CD4-positive, alpha-beta T cell (primary cell): ENCODE measurements around the gene SPOP. TPM values are rescaled to one million over a fixed set of nuclear protein-coding genes. Genes with fewer than 3 reads are reported as not detected.
A peak's percentile ranks its signal among the peaks of the same experiment; 100 is the strongest.

Experiments used
- ATAC-seq: fragments of 200-7000 bp; cut with Tn5 transposase; one replicate; pipeline ENCODE4 v1.10.0; 2022; ENCODE audit warnings: mild to moderate bottlenecking; ENCODE audit not compliant: poor library complexity
- CTCF ChIA-PET: fragments of 350-600 bp; sonication (Branson Sonifier 250); formaldehyde crosslinking; loops from one replicate; lab custom pipeline; 2021; ENCODE audit warnings: antibody characterized with exemption, inconsistent platforms; lab: Charles Lee
- POLR2A ChIA-PET: fragments of 350-600 bp; sonication (Branson Sonifier 250); formaldehyde crosslinking; loops from one replicate; lab custom pipeline; 2021; ENCODE audit warnings: antibody characterized with exemption, inconsistent platforms; lab: Charles Lee
- DNase-seq, 14 experiments: peaks; one replicate each; pipeline ENCODE4 v3.0.0-alpha.2; 2013 to 2020; ENCODE audit warnings: mixed read lengths in 2 of 14
- H3K27ac ChIP-seq, 2 donors: one replicate each; pipeline versions ENCODE4 v1.5.1 to v1.7.0; 2013; ENCODE audit warnings: low read length in 2 of 2, low read depth in 1 of 2, mild to moderate bottlenecking in 1 of 2
- H3K27me3 ChIP-seq, 2 experiments: 1 replicate in 1 of 2; 2 replicates in 1 of 2; pipeline versions ENCODE4 v1.6.1 to v1.7.0; 2013; ENCODE audit warnings: low read length in 2 of 2, control low read depth in 1 of 2, mild to moderate bottlenecking in 1 of 2, moderate library complexity in 1 of 2; ENCODE audit not compliant: insufficient read depth in 2 of 2, control insufficient read depth in 1 of 2
- H3K36me3 ChIP-seq: one replicate; pipeline ENCODE4 v1.6.1; 2013; ENCODE audit warnings: low read length, control low read depth; ENCODE audit not compliant: insufficient read depth
- H3K4me1 ChIP-seq: one replicate; pipeline ENCODE4 v1.6.1; 2013; ENCODE audit warnings: low read length, control low read depth; ENCODE audit not compliant: insufficient read depth
- H3K4me3 ChIP-seq: one replicate; pipeline ENCODE4 v1.5.1; 2013; ENCODE audit warnings: mild to moderate bottlenecking, low read length, moderate library complexity
- H3K9me3 ChIP-seq, 2 experiments: 1 replicate in 1 of 2; 2 replicates in 1 of 2; pipeline versions ENCODE4 v1.6.1 to v1.7.0; 2013; ENCODE audit warnings: low read length in 2 of 2, mild to moderate bottlenecking in 2 of 2, control low read depth in 1 of 2, moderate library complexity in 1 of 2; ENCODE audit not compliant: control insufficient read depth in 1 of 2, insufficient read depth in 1 of 2
- H3K27ac Mint-ChIP-seq: one replicate; pipeline ENCODE4 v1.8.0; 2020; ENCODE audit warnings: mixed read lengths
- H3K27me3 Mint-ChIP-seq: one replicate; pipeline ENCODE4 v1.8.0; 2021; ENCODE audit warnings: mixed read lengths
- H3K36me3 Mint-ChIP-seq: one replicate; pipeline ENCODE4 v1.8.0; 2021; ENCODE audit warnings: low read depth, mixed read lengths
- H3K4me1 Mint-ChIP-seq: one replicate; pipeline ENCODE4 v1.8.0; 2021; ENCODE audit warnings: low read depth, mixed read lengths
- H3K4me3 Mint-ChIP-seq: one replicate; pipeline ENCODE4 v1.8.0; 2020; ENCODE audit warnings: mild to moderate bottlenecking, mixed read lengths
- H3K9me3 Mint-ChIP-seq: one replicate; pipeline ENCODE4 v1.8.0; 2020; ENCODE audit warnings: mixed read lengths
- intact Hi-C, 2 experiments: fragments of 100-400 bp; cut with DNase I in 1 of 2; cut with micrococcal nuclease in 1 of 2; formaldehyde crosslinking; loops; one replicate each; pipeline versions ENCODE4 v1.15.1 to v1.9.0; 2023 to 2025; cut with DNase I, micrococcal nuclease
- total RNA-seq, 174 experiments: library from RNA in 2 of 174; stranded (reverse) in 2 of 174; gene quantifications; one replicate each; pipeline ENCODE4 v1.2.3 and lab custom pipeline; 2021 to 2026
- TF ChIP-seq, protein P1 (sequence below): fragments of 200-600 bp; IDR thresholded peaks from one replicate; pipeline ENCODE4 v1.8.0; 2022; ENCODE audit warnings: antibody characterized with exemption, mild to moderate bottlenecking

SPOP gene
- total RNA-seq, 2 experiments from 2014 or later, result 38.7 to 41.5 TPM

DNA sequence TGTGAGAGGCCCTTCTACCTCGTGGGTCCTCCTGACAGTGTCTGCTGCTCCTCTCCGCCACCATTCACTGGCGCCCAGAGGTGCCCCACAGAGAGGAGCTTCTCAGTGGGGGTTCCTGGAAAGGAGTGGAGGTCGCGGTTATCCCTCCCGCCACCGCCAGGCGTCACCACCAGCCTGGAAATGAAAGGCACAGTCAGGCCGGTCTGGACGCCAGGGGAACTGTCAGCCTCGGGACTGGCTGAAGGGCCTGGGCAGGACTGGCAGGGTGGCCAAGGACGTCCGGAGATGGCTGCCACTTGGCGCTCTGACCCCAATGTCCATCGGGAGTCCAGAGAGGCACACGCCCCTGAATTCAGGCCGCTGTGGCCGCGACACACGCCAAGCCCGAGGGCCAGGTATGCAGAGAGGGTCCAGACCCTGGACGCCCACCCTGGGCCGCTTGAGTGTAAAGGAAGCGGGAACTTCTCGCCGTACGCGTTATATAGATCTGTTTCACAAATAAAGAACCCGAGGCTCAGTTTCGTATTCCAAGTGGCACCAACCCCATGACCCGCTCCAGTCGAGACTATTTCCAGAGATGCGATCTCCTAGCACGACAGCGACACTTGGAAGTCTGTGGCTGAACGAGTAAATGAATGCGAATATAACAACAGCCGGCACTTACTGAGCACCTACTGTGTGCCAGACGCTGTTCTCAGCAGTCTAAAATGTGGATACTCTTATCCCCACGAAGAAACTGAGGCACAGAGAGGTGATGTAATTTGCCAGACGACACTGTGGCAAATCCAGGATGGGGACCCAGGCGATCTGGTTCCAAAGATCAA, 109.8 kb downstream of the SPOP start:
- peaks cover 2 to 4% of the 10 kb centered on the region in 2 experiments for H3K27me3 ChIP-seq
- intact Hi-C loops, result loop anchor here (1.0 to 10.0 kb wide), 6 partner anchors 211 to 517 kb away; partner anchors contain the start of gene KAT7 (in 1 of the 2)
- DNase-seq, result peak; percentile 64 to 88 (median 77)
- Mint-ChIP-seq H3K4me3 (peak overlapping the region; percentile 70), H3K27me3 (peaks cover 12% of the 10 kb centered on the region), H3K27ac (no peak overlapping the region), H3K9me3 (no peaks in the 10 kb centered on the region), H3K36me3 (no peaks in the 10 kb centered on the region), H3K4me1 (peaks cover 14% of the 10 kb centered on the region)
- no peaks in the 10 kb centered on the region for H3K36me3 ChIP-seq
- no peak overlapping the region for H3K27ac ChIP-seq
- TF ChIP-seq, protein P1, sequence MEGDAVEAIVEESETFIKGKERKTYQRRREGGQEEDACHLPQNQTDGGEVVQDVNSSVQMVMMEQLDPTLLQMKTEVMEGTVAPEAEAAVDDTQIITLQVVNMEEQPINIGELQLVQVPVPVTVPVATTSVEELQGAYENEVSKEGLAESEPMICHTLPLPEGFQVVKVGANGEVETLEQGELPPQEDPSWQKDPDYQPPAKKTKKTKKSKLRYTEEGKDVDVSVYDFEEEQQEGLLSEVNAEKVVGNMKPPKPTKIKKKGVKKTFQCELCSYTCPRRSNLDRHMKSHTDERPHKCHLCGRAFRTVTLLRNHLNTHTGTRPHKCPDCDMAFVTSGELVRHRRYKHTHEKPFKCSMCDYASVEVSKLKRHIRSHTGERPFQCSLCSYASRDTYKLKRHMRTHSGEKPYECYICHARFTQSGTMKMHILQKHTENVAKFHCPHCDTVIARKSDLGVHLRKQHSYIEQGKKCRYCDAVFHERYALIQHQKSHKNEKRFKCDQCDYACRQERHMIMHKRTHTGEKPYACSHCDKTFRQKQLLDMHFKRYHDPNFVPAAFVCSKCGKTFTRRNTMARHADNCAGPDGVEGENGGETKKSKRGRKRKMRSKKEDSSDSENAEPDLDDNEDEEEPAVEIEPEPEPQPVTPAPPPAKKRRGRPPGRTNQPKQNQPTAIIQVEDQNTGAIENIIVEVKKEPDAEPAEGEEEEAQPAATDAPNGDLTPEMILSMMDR, result peak; percentile 96
- CTCF ChIA-PET, result interaction anchor here (0.6 to 2.6 kb wide), 13 partner anchors 11 to 429 kb away, joined by 3 to 18 read pairs (median 5); partner anchors contain the start of gene SLC35B1
- POLR2A ChIA-PET, result interaction anchor here (1.0 to 1.8 kb wide), 5 partner anchors 129 to 283 kb away, joined by 3 to 9 read pairs (median 5); partner anchors contain the start of genes FAM117A and SLC35B1
- no peaks in the 10 kb centered on the region for H3K9me3 ChIP-seq
- peaks cover 25% of the 10 kb centered on the region for H3K4me1 ChIP-seq
- peak overlapping the region; percentile 39 for H3K4me3 ChIP-seq
- ATAC-seq, result peak; percentile 48

DNA sequence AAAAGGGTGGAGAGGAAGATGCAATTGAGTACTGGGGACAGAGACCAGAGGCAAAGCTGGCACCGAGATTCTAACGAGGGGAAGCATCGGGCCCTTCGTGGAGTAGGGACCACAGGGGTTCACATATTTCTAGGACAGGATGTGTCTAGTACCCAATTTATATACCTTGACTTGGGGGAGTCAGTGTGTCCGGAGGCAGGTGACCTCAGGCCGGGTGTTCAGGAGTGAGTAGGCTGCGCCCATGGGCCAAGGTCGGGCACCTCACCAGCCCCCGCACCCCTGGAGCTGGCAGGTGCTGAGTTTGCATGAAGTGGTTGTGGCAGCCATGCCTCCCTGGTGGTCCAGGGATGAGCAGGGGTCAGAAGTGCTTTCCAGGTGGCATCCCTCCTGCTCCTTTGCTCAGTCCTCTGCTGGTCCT, 110.8 kb downstream of the SPOP start:
- ChIA-PET CTCF (interaction anchor here (0.6 to 1.8 kb wide), 12 partner anchors 10 to 430 kb away, joined by 3 to 18 read pairs (median 5); partner anchors contain the start of gene SLC35B1), POLR2A (interaction anchor here (1.0 to 1.8 kb wide), 4 partner anchors 133 to 284 kb away, joined by 3 to 9 read pairs (median 5); partner anchors contain the start of genes FAM117A and SLC35B1)
- Mint-ChIP-seq H3K27ac (no peak overlapping the region), H3K4me3 (peak overlapping the region; percentile 18), H3K27me3 (peaks cover 11% of the 10 kb centered on the region), H3K4me1 (peaks cover 14% of the 10 kb centered on the region), H3K36me3 (no peaks in the 10 kb centered on the region), H3K9me3 (no peaks in the 10 kb centered on the region)
- DNase-seq, result peak in 1 of 14 experiments; percentile 30
- ATAC-seq, result no peak
- intact Hi-C loops, result loop anchor here in 1 of 2 experiments (1.0 to 10.0 kb wide), 3 partner anchors 212 to 518 kb away; no protein-coding TSS in a partner anchor
- Histone ChIP-seq H3K9me3 (no peaks in the 10 kb centered on the region), H3K27me3 (peaks cover 0 to 4% of the 10 kb centered on the region in 2 experiments), H3K4me3 (no peak overlapping the region), H3K4me1 (peaks cover 25% of the 10 kb centered on the region), H3K27ac (no peak overlapping the region), H3K36me3 (no peaks in the 10 kb centered on the region)
- TF ChIP-seq, protein P1, result no peak

DNA sequence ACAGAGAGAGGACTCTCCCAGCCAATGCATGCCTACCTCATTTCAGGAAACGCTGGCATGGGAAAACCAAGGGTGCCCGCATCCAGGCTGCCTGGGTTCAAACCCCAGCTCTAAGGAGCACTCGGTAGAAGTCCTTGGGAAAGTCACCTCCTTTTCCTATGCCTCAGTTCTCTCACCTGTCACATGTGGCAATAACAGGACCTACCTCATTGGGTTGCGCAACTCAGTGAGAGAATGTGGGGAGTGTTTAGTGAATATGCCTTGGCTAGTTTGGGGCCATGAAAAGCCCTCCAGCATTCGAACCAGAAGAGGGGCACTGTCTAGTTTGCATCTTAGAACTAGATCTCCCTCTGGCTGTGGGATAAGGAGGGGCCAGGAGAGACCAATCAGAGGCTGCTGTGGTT, 111.2 kb downstream of the SPOP start:
- no peaks in the 10 kb centered on the region for H3K9me3 Mint-ChIP-seq
- peak overlapping the region; percentile 18 for H3K4me3 Mint-ChIP-seq
- no peaks in the 10 kb centered on the region for H3K36me3 Mint-ChIP-seq
- H3K27me3 ChIP-seq, result peaks cover 0 to 4% of the 10 kb centered on the region in 2 experiments
- peak in 1 of 14 experiments; percentile 8 for DNase-seq
- H3K4me3 ChIP-seq, result no peak overlapping the region
- intact Hi-C loops, result loop anchor here in 1 of 2 experiments (1.0 to 10.0 kb wide), 3 partner anchors 212 to 518 kb away; no protein-coding TSS in a partner anchor
- H3K36me3 ChIP-seq, result no peaks in the 10 kb centered on the region
- H3K27ac ChIP-seq, result no peak overlapping the region
- TF ChIP-seq, protein P1, result no peak
- H3K4me1 ChIP-seq, result peaks cover 25% of the 10 kb centered on the region
- H3K4me1 Mint-ChIP-seq, result peaks cover 14% of the 10 kb centered on the region
- no peak for ATAC-seq
- POLR2A ChIA-PET, result no interaction called here
- H3K27me3 Mint-ChIP-seq, result peaks cover 11% of the 10 kb centered on the region
- H3K27ac Mint-ChIP-seq, result no peak overlapping the region
- H3K9me3 ChIP-seq, result no peaks in the 10 kb centered on the region
- CTCF ChIA-PET, result interaction anchor here (1.8 to 2.7 kb wide), 2 partner anchors 11 to 431 kb away, joined by 13 to 18 read pairs; no protein-coding TSS in a partner anchor
